Activated CD4-positive, alpha-beta T cell treated with anti-CD3 and anti-CD28 coated beads, Interleukin-2, amount 10 ng/mL, durations not matched to agents 7 days and 5 days (primary cell): Measurements from ENCODE around the gene INHA. TPM values are rescaled to one million over a fixed set of nuclear protein-coding genes. Genes with fewer than 3 reads are reported as not detected.

Experiments
- CTCF ChIA-PET: fragments of 350-600 bp; sonication (Branson Sonifier 250); formaldehyde crosslinking; loops from one replicate; lab custom pipeline; 2021; ENCODE audit warnings: antibody characterized with exemption; lab: Charles Lee
- POLR2A ChIA-PET: fragments of 350-600 bp; sonication (Branson Sonifier 250); formaldehyde crosslinking; loops from one replicate; lab custom pipeline; 2021; ENCODE audit warnings: antibody characterized with exemption; lab: Charles Lee
- DNase-seq: peaks from one replicate; pipeline ENCODE4 v3.0.0-alpha.2; 2020
- H3K27ac Mint-ChIP-seq: one replicate; pipeline ENCODE4 v1.8.0; 2021; ENCODE audit warnings: mild to moderate bottlenecking, moderate library complexity, mixed read lengths
- H3K27me3 Mint-ChIP-seq: one replicate; pipeline ENCODE4 v1.8.0; 2021; ENCODE audit warnings: mixed read lengths
- H3K36me3 Mint-ChIP-seq: one replicate; pipeline ENCODE4 v1.8.0; 2021; ENCODE audit warnings: low read depth, mixed read lengths
- H3K4me1 Mint-ChIP-seq: one replicate; pipeline ENCODE4 v1.8.0; 2021; ENCODE audit warnings: mixed read lengths
- H3K4me3 Mint-ChIP-seq: one replicate; pipeline ENCODE4 v1.8.0; 2021; ENCODE audit warnings: mild to moderate bottlenecking, moderate library complexity, mixed read lengths
- H3K9me3 Mint-ChIP-seq: one replicate; pipeline ENCODE4 v1.8.0; 2021; ENCODE audit warnings: mixed read lengths
- total RNA-seq, 2 experiments: library from RNA; stranded (reverse); gene quantifications; one replicate each; pipeline ENCODE4 v1.2.3, GENCODE V29; 2021

Gene INHA, protein sequence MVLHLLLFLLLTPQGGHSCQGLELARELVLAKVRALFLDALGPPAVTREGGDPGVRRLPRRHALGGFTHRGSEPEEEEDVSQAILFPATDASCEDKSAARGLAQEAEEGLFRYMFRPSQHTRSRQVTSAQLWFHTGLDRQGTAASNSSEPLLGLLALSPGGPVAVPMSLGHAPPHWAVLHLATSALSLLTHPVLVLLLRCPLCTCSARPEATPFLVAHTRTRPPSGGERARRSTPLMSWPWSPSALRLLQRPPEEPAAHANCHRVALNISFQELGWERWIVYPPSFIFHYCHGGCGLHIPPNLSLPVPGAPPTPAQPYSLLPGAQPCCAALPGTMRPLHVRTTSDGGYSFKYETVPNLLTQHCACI
- total RNA-seq, result not detected

DNA sequence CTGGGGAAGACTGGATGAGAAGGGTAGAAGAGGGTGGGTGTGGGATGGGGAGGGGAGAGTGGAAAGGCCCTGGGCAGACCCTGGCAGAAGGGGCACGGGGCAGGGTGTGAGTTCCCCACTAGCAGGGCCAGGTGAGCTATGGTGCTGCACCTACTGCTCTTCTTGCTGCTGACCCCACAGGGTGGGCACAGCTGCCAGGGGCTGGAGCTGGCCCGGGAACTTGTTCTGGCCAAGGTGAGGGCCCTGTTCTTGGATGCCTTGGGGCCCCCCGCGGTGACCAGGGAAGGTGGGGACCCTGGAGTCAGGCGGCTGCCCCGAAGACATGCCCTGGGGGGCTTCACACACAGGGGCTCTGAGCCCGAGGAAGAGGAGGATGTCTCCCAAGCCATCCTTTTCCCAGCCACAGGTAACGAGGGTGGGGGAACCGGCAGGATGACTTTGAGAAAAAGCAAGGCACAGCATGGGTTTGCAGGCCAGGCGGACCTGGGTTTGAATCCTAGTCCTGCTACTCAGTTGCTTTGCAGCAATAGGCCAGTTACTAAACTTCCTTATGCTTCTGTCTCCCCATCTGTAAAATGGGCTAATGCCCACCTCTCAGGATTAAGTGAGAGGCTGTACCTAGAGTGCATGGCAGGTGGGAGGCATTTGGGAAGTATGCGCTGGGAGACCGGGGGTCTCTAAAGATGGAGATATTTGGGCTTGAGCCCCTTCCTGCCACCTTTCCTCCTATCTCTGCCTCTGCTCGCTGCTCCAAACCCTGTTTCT, at the start of gene INHA:
Gene INHA, plus strand, starts transcription at position 74 of the 765 bp plus-strand sequence. Its CDS starts 65 bp downstream, at position 139.
- peaks cover 31% of the 10 kb centered on the region for H3K27me3 Mint-ChIP-seq
- CTCF ChIA-PET, result interaction anchor here (1.1 kb wide), 1 partner anchor 63 kb away, joined by 3 read pairs; no protein-coding TSS in a partner anchor
- DNase-seq, result no peak
- H3K4me3 Mint-ChIP-seq, result no peak within 1 kb of the TSS
- no peak within 1 kb of the TSS for H3K27ac Mint-ChIP-seq
- no peaks in the 10 kb centered on the region for H3K9me3 Mint-ChIP-seq
- no peaks in the 10 kb centered on the region for H3K36me3 Mint-ChIP-seq
- H3K4me1 Mint-ChIP-seq, result no peaks in the 10 kb centered on the region
- POLR2A ChIA-PET, result no interaction called here

- Mint-ChIP-seq H3K27me3 (peaks cover 74% of the 10 kb centered on the region), H3K27ac (no peak overlapping the region), H3K36me3 (no peaks in the 10 kb centered on the region), H3K4me1 (peaks cover 3% of the 10 kb centered on the region), H3K9me3 (no peaks in the 10 kb centered on the region), H3K4me3 (no peak overlapping the region)
- ChIA-PET CTCF (interaction anchor here (0.7 to 9.6 kb wide), 3 partner anchors 13 to 64 kb away, joined by 3 to 79 read pairs (median 3); partner anchors contain the start of genes CHPF and TMEM198), POLR2A (no interaction called here)
- no peak for DNase-seq
Measured at GRCh38 chr2:219523031-219523671, 49.0 kb upstream of the INHA start.

DNA sequence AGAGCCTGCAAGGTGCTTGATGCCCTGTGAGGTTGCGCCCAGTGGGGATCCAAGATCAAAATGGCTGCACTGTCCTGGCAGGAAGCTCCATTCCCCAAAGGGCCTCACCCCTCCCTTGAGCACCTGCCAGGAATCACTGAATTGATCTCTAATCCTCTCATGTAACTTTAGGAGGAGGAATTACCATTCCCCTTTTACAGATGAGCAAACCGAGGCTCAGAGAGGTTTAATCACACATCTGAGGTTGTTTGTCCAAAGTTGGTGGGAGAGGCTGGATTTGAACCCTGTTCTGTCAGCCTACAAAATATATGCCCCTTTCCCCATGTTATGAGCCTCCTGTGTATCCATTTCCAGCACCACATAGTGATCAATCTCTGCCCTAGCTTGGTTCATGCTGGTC, 47.3 kb upstream of the INHA start:
- H3K4me1 Mint-ChIP-seq, result peaks cover 3% of the 10 kb centered on the region
- H3K4me3 Mint-ChIP-seq, result no peak overlapping the region
- DNase-seq, result no peak
- H3K36me3 Mint-ChIP-seq, result no peaks in the 10 kb centered on the region
- ChIA-PET CTCF (interaction anchor here (1.1 to 9.6 kb wide), 3 partner anchors 16 to 122 kb away, joined by 3 to 79 read pairs (median 3); partner anchors contain the start of genes CHPF and TMEM198), POLR2A (no interaction called here)
- no peaks in the 10 kb centered on the region for H3K9me3 Mint-ChIP-seq
- H3K27me3 Mint-ChIP-seq, result peaks cover 83% of the 10 kb centered on the region
- no peak overlapping the region for H3K27ac Mint-ChIP-seq

- H3K4me1 Mint-ChIP-seq, result peaks cover 3% of the 10 kb centered on the region
- H3K27me3 Mint-ChIP-seq, result peaks cover 81% of the 10 kb centered on the region
- ChIA-PET CTCF (interaction anchor here (1.3 to 9.6 kb wide), 3 partner anchors 9 to 123 kb away, joined by 4 to 79 read pairs (median 5); partner anchors contain the start of genes CHPF and TMEM198), POLR2A (interaction anchor here (1.0 kb wide), 1 partner anchor 16 kb away, joined by 3 read pairs; no protein-coding TSS in a partner anchor)
- H3K9me3 Mint-ChIP-seq, result no peaks in the 10 kb centered on the region
- H3K4me3 Mint-ChIP-seq, result no peak overlapping the region
- no peak for DNase-seq
- no peaks in the 10 kb centered on the region for H3K36me3 Mint-ChIP-seq
- H3K27ac Mint-ChIP-seq, result no peak overlapping the region
Measured at GRCh38 chr2:219525533-219526232, 46.4 kb upstream of the INHA start.

DNA sequence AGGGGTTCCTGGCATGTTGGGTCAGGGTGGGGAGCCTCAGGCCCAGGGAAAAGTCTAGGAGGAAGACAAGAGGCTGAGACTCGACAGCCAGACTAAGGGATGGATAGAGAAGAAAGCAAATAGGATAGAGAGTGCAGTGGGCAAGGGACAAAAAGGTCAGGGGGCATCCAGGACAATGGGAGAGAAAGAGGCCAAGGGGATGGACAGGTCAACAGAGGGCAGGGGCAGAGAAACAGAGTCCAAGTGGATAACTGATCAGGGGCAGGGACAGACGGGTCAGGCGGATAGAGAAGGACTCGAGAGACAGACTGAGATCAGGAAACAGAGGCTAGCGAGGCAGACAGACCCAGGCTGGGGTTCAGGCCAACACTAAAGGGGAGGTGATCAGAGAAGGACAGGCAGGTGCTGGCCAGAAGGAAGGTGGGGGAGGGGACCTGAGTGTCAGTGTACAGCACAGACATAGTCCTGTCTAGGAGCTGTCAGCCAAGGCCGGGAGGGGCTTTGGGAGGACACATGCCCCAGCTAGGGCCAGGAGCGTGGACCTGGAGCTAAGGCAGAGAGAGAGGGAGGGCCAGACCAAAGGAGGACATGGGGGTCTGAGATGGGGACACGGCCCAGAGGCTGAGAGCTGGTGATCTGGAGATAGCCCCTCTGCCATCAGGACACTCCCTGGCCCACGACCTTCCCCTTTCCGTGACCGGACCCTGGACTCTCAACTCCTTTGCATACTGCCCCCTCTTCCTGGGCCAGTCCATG, 45.6 kb upstream of the INHA start:
- H3K4me3 Mint-ChIP-seq, result no peak overlapping the region
- H3K4me1 Mint-ChIP-seq, result peaks cover 3% of the 10 kb centered on the region
- H3K27ac Mint-ChIP-seq, result no peak overlapping the region
- CTCF ChIA-PET, result interaction anchor here (1.3 to 9.6 kb wide), 4 partner anchors 10 to 124 kb away, joined by 4 to 79 read pairs (median 8); partner anchors contain the start of genes CHPF and TMEM198
- POLR2A ChIA-PET, result interaction anchor here (1.0 kb wide), 1 partner anchor 17 kb away, joined by 3 read pairs; no protein-coding TSS in a partner anchor
- H3K27me3 Mint-ChIP-seq, result peaks cover 79% of the 10 kb centered on the region
- no peaks in the 10 kb centered on the region for H3K9me3 Mint-ChIP-seq
- no peak for DNase-seq
- H3K36me3 Mint-ChIP-seq, result no peaks in the 10 kb centered on the region

- peaks cover 74% of the 10 kb centered on the region for H3K27me3 Mint-ChIP-seq
- no peaks in the 10 kb centered on the region for H3K36me3 Mint-ChIP-seq
- ChIA-PET POLR2A (interaction anchor here (1.0 kb wide), 1 partner anchor 17 kb away, joined by 3 read pairs; no protein-coding TSS in a partner anchor), CTCF (interaction anchor here (1.6 to 9.6 kb wide), 3 partner anchors 11 to 124 kb away, joined by 5 to 79 read pairs (median 11); partner anchors contain the start of genes CHPF and TMEM198)
- no peak for DNase-seq
- H3K9me3 Mint-ChIP-seq, result no peaks in the 10 kb centered on the region
- H3K27ac Mint-ChIP-seq, result no peak overlapping the region
- H3K4me1 Mint-ChIP-seq, result no peaks in the 10 kb centered on the region
- no peak overlapping the region for H3K4me3 Mint-ChIP-seq
Measured at GRCh38 chr2:219527076-219527394, 45.1 kb upstream of the INHA start.

DNA sequence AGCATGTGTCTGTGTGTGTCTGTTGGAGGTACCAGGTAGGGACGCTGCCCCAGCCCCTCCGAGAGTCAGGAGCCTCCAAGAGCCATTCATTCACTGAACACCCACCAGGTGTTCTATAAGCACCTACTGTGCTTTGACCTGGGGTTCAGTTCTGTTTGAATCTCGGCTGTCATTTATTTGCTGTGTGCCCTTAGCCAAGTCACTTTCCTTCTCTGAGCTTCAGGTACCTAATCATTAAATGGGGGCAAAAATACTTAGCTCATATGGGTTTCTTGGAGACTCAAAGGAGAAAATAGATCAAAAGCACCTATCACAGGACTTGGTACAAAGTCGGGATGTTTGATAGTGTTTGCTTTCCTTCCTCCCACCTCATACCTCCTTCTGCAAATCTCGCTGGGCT, 44.6 kb upstream of the INHA start:
- Mint-ChIP-seq H3K27me3 (peaks cover 73% of the 10 kb centered on the region), H3K27ac (no peak overlapping the region), H3K4me1 (no peaks in the 10 kb centered on the region), H3K36me3 (no peaks in the 10 kb centered on the region), H3K4me3 (no peak overlapping the region), H3K9me3 (no peaks in the 10 kb centered on the region)
- CTCF ChIA-PET, result interaction anchor here (1.3 to 9.6 kb wide), 5 partner anchors 9 to 125 kb away, joined by 3 to 79 read pairs (median 11); partner anchors contain the start of genes CHPF, GMPPA and TMEM198
- DNase-seq, result no peak
- POLR2A ChIA-PET, result no interaction called here

- no peaks in the 10 kb centered on the region for H3K4me1 Mint-ChIP-seq
- no peaks in the 10 kb centered on the region for H3K9me3 Mint-ChIP-seq
Measured at GRCh38 chr2:219530048-219530963, 41.8 kb upstream of the INHA start.

DNA sequence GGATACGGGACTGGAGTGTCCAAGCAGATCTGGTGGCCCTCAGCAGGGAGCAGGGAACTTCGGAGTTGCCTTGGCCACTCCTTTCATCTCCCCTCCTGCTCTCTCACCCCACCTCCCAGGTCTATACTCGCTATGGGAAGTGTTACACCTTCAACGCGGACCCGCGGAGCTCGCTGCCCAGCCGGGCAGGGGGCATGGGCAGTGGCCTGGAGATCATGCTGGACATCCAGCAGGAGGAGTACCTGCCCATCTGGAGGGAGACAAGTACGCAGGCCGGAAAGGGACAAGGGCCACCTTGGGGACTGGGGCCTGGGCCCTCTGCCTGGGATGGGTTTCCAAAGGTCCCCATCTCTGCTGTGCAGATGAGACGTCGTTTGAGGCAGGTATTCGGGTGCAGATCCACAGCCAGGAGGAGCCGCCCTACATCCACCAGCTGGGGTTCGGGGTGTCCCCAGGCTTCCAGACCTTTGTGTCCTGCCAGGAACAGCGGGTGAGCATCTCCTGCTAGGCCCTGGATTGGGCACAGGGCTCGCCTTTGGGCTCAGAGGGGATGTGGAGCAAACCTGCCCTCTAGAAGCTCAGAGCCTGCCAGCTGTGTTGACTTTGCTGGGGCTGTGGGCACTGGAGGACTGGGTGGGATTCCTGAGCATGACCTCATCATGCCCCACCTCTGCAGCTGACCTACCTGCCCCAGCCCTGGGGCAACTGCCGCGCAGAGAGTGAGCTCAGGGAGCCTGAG, 40.3 kb upstream of the INHA start:
- CTCF ChIA-PET, result interaction anchor here (0.6 to 9.6 kb wide), 6 partner anchors 9 to 228 kb away, joined by 3 to 79 read pairs (median 12); partner anchors contain the start of genes CHPF, GMPPA and TMEM198
- Mint-ChIP-seq H3K27ac (no peak overlapping the region), H3K4me3 (no peak overlapping the region), H3K4me1 (no peaks in the 10 kb centered on the region), H3K36me3 (no peaks in the 10 kb centered on the region), H3K27me3 (peaks cover 35% of the 10 kb centered on the region), H3K9me3 (no peaks in the 10 kb centered on the region)
- DNase-seq, result no peak
- POLR2A ChIA-PET, result no interaction called here

More at GRCh38 chr2:219530048-219530963, 41.8 kb upstream of the INHA start:
- peak; percentile 87 for DNase-seq
- no peak overlapping the region for H3K4me3 Mint-ChIP-seq
- H3K27ac Mint-ChIP-seq, result no peak overlapping the region
- ChIA-PET POLR2A (no interaction called here), CTCF (interaction anchor here (0.6 to 9.6 kb wide), 41 partner anchors 10 to 203 kb away, joined by 3 to 79 read pairs (median 4); partner anchors contain the start of genes CHPF, DNPEP, GMPPA and STK11IP)
- H3K27me3 Mint-ChIP-seq, result peaks cover 49% of the 10 kb centered on the region
- H3K36me3 Mint-ChIP-seq, result no peaks in the 10 kb centered on the region

DNA sequence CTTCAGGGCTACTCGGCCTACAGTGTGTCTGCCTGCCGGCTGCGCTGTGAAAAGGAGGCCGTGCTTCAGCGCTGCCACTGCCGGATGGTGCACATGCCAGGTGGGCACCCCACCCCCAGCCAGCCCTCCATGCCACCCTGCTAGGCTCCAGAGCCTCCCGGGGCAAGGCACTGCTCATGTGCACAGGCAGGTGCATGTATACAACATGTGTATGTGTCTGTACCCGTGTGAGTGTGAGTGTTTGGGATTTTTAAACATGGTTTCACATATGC, 39.8 kb upstream of the INHA start:
- no peaks in the 10 kb centered on the region for H3K9me3 Mint-ChIP-seq
- POLR2A ChIA-PET, result no interaction called here
- no peak overlapping the region for H3K4me3 Mint-ChIP-seq
- H3K27me3 Mint-ChIP-seq, result peaks cover 31% of the 10 kb centered on the region
- no peaks in the 10 kb centered on the region for H3K36me3 Mint-ChIP-seq
- CTCF ChIA-PET, result interaction anchor here (1.0 to 9.6 kb wide), 2 partner anchors 8 to 73 kb away, joined by 3 to 79 read pairs; partner anchors contain the start of genes CHPF and TMEM198
- H3K27ac Mint-ChIP-seq, result no peak overlapping the region
- no peaks in the 10 kb centered on the region for H3K4me1 Mint-ChIP-seq
- no peak for DNase-seq
